A549 (cell line): ENCODE measurements around the gene NREP. TPM values are rescaled to one million over a fixed set of nuclear protein-coding genes. Genes with fewer than 3 reads are reported as not detected.
A peak's percentile ranks its signal among the peaks of the same experiment; 100 is the strongest.

Experiments used
- ATAC-seq, 2 experiments: fragments of 200-7000 bp in 1 of 2; fragments of >200 bp in 1 of 2; cut with Nextera tagmentation in 1 of 2; cut with Tn5 transposase in 1 of 2; 3 replicates each; pipeline versions ENCODE4 v1.8.0 to v1.9.1; 2018 to 2020; ENCODE audit warnings: mild to moderate bottlenecking in 1 of 2, moderate library complexity in 1 of 2
- CTCF ChIA-PET: fragments of 300-600 bp; sonication (Branson Sonifier 250); formaldehyde crosslinking; extraction: SDS; loops from one replicate; lab custom pipeline; 2021; ENCODE audit warnings: antibody characterized with exemption, inconsistent platforms; lab: Yijun Ruan, JAX
- POLR2A ChIA-PET: fragments of 350-600 bp; formaldehyde crosslinking; extraction: SDS; loops from one replicate; lab custom pipeline; 2021; ENCODE audit warnings: antibody characterized with exemption, inconsistent platforms; lab: Yijun Ruan, JAX
- DNase-seq, 2 experiments: peaks; one replicate each; pipeline versions ENCODE4 v3.0.0 to v3.0.0-alpha.2; 2011 to 2016; ENCODE audit warnings: low read depth in 1 of 2, low spot score in 1 of 2
- FAIRE-seq: peaks from 2 replicates; lab custom pipeline; 2011; peaks lifted over from hg19 to GRCh38; lab: Jason Lieb, UNC
- H3K27ac ChIP-seq, 2 experiments: fragments of >200 bp; sonication (Bioruptor Twin); formaldehyde crosslinking; 3 replicates each; pipeline ENCODE4 v1.5.1; 2016 to 2017
- H3K4me1 ChIP-seq: fragments of >200 bp; sonication (Bioruptor Twin); formaldehyde crosslinking; 3 replicates; pipeline ENCODE4 v1.6.1; 2016
- H3K4me2 ChIP-seq: fragments of >200 bp; sonication (Bioruptor Twin); formaldehyde crosslinking; 3 replicates; pipeline ENCODE4 v1.6.1; 2016
- H3K4me3 ChIP-seq: fragments of >200 bp; sonication (Bioruptor Twin); formaldehyde crosslinking; 3 replicates; pipeline ENCODE4 v1.5.1; 2016
- H3K9me3 ChIP-seq: fragments of >200 bp; sonication (Bioruptor Twin); formaldehyde crosslinking; 3 replicates; pipeline ENCODE4 v1.6.1; 2016
- BCL3 ChIP-seq: fragments of >200 bp; sonication (Bioruptor Twin); formaldehyde crosslinking; IDR thresholded peaks from 3 replicates; pipeline ENCODE4 v1.6.1; 2016
- CHD4 ChIP-seq: fragments of 200-600 bp; sonication (generic); IDR thresholded peaks from 2 replicates; pipeline ENCODE4 v1.6.1; 2016; ENCODE audit warnings: antibody characterized with exemption, mild to moderate bottlenecking, borderline replicate concordance
- CTCF ChIP-seq: fragments of >200 bp; sonication (Bioruptor Twin); formaldehyde crosslinking; IDR thresholded peaks from 3 replicates; pipeline ENCODE4 v1.5.1; 2016
- EHMT2 ChIP-seq: fragments of 200-600 bp; sonication (generic); IDR thresholded peaks from 2 replicates; pipeline ENCODE4 v1.6.1; 2016; ENCODE audit warnings: antibody characterized with exemption, low read depth, mild to moderate bottlenecking, moderate library complexity
- ESRRA ChIP-seq: fragments of 150-350 bp; IDR thresholded peaks from 2 replicates; pipeline ENCODE4 v1.6.1; 2014; ENCODE audit warnings: mild to moderate bottlenecking, low read length, borderline replicate concordance
- FOSL2 ChIP-seq, 2 experiments: fragments of 450-650 bp in 1 of 2; fragments of >200 bp in 1 of 2; sonication (Bioruptor Twin) in 1 of 2; formaldehyde crosslinking; IDR thresholded peaks; 2 replicates each; pipeline versions ENCODE4 v1.5.0 to v1.6.1; 2016 to 2020; ENCODE audit warnings: mild to moderate bottlenecking in 1 of 2, moderate library complexity in 1 of 2
- KDM1A ChIP-seq: fragments of 200-600 bp; sonication (generic); IDR thresholded peaks from 2 replicates; pipeline ENCODE4 v1.6.1; 2016; ENCODE audit warnings: low read depth, mild to moderate bottlenecking
- KDM5A ChIP-seq: fragments of 200-600 bp; sonication (generic); IDR thresholded peaks from 2 replicates; pipeline ENCODE4 v1.6.1; 2016; ENCODE audit warnings: antibody characterized with exemption, mild to moderate bottlenecking
- POLR2A ChIP-seq: IDR thresholded peaks from 2 replicates; pipeline ENCODE4 v1.6.1; 2012; ENCODE audit warnings: mild to moderate bottlenecking, low read length
- WGBS: methylation state at CpG from one replicate; pipeline ENCODE4 v1.1.6; 2017; ENCODE audit errors: missing lambda C conversion rate; 5-methylcytosine and 5-hydroxymethylcytosine counted together
- polyA plus RNA-seq, 4 experiments: library from polyadenylated mRNA; depleted of rRNA in 3 of 4; stranded (reverse); fragments of >200 nt; fragmentation: RNase III in 1 of 4; extraction: RNeasy Plus Mini Kit Qiagen cat#74134 plus additional on column Dnase treatment in 1 of 4; gene quantifications; 2 replicates in 3 of 4; 3 replicates in 1 of 4; pipeline ENCODE4 v1.2.3, GENCODE V29; 2011 to 2017
- TF ChIP-seq, protein P1 (sequence below): fragments of 200-600 bp; sonication (generic); IDR thresholded peaks from 2 replicates; pipeline ENCODE4 v1.6.1; 2016; ENCODE audit warnings: antibody characterized with exemption, mild to moderate bottlenecking, moderate library complexity
- TF ChIP-seq, protein P2 (sequence below): IDR thresholded peaks from 2 replicates; pipeline ENCODE4 v1.6.1; 2012
- TF ChIP-seq, protein P3 (sequence below): fragments of 450-650 bp; IDR thresholded peaks from 2 replicates; pipeline ENCODE4 v1.6.1; 2014; ENCODE audit warnings: antibody characterized with exemption

Gene NREP
- polyA plus RNA-seq, 2 of the 4 experiments (the other 2 are of a cell fraction): 8.7 to 28.1 TPM

- FAIRE-seq: no peak
- POLR2A ChIA-PET: interaction anchor here (0.5 to 2.0 kb wide), 10 partner anchors 10 to 403 kb away, joined by 3 to 22 read pairs (median 4); no protein-coding TSS in a partner anchor
Measured at GRCh38 chr5:111758284-111758628, 1.3 kb upstream of the NREP start.

More at GRCh38 chr5:111758284-111758628, 1.3 kb upstream of the NREP start:
- H3K4me2 ChIP-seq: peak overlapping the region; percentile 93
- DNase-seq: no peak
- CTCF ChIA-PET: interaction anchor here (1.4 to 2.0 kb wide), 4 partner anchors 9 to 227 kb away, joined by 4 to 7 read pairs (median 5); no protein-coding TSS in a partner anchor
- H3K4me3 ChIP-seq: peak overlapping the region; percentile 73
- H3K9me3 ChIP-seq: no peaks in the 10 kb centered on the region
- TF ChIP-seq CTCF: no peak
- TF ChIP-seq, protein P1, sequence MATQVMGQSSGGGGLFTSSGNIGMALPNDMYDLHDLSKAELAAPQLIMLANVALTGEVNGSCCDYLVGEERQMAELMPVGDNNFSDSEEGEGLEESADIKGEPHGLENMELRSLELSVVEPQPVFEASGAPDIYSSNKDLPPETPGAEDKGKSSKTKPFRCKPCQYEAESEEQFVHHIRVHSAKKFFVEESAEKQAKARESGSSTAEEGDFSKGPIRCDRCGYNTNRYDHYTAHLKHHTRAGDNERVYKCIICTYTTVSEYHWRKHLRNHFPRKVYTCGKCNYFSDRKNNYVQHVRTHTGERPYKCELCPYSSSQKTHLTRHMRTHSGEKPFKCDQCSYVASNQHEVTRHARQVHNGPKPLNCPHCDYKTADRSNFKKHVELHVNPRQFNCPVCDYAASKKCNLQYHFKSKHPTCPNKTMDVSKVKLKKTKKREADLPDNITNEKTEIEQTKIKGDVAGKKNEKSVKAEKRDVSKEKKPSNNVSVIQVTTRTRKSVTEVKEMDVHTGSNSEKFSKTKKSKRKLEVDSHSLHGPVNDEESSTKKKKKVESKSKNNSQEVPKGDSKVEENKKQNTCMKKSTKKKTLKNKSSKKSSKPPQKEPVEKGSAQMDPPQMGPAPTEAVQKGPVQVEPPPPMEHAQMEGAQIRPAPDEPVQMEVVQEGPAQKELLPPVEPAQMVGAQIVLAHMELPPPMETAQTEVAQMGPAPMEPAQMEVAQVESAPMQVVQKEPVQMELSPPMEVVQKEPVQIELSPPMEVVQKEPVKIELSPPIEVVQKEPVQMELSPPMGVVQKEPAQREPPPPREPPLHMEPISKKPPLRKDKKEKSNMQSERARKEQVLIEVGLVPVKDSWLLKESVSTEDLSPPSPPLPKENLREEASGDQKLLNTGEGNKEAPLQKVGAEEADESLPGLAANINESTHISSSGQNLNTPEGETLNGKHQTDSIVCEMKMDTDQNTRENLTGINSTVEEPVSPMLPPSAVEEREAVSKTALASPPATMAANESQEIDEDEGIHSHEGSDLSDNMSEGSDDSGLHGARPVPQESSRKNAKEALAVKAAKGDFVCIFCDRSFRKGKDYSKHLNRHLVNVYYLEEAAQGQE: no peak
- no peak for TF ChIP-seq KDM5A
- no peak for TF ChIP-seq KDM1A
- TF ChIP-seq CHD4: no peak
- TF ChIP-seq, protein P2, sequence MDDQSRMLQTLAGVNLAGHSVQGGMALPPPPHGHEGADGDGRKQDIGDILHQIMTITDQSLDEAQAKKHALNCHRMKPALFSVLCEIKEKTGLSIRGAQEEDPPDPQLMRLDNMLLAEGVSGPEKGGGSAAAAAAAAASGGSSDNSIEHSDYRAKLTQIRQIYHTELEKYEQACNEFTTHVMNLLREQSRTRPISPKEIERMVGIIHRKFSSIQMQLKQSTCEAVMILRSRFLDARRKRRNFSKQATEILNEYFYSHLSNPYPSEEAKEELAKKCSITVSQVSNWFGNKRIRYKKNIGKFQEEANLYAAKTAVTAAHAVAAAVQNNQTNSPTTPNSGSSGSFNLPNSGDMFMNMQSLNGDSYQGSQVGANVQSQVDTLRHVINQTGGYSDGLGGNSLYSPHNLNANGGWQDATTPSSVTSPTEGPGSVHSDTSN: no peak
- TF ChIP-seq POLR2A: no peak
- no peak for TF ChIP-seq EHMT2
- TF ChIP-seq BCL3: no peak
- TF ChIP-seq, protein P3, sequence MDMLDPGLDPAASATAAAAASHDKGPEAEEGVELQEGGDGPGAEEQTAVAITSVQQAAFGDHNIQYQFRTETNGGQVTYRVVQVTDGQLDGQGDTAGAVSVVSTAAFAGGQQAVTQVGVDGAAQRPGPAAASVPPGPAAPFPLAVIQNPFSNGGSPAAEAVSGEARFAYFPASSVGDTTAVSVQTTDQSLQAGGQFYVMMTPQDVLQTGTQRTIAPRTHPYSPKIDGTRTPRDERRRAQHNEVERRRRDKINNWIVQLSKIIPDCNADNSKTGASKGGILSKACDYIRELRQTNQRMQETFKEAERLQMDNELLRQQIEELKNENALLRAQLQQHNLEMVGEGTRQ: no peak
- no peak for TF ChIP-seq FOSL2 (IDR thresholded peaks at IDR 0.05)
- TF ChIP-seq FOSL2 (CRISPR knock-in tag; IDR thresholded peaks at IDR 0.05): no peak
- no peak for TF ChIP-seq ESRRA
- ATAC-seq: no peak
- peak overlapping the region; percentile 92 to 94 for H3K27ac ChIP-seq
- WGBS: 9% methylated on average over 5 of the region's 5 CpGs
- peaks cover 6% of the 10 kb centered on the region; the same call in 2 of the 3 replicates for H3K4me1 ChIP-seq
